ENCODE data around the gene RPS14.

GRCh38 chr5:150473673-150474358 is 24.3 kb upstream of the RPS14 start:
- TF ChIP-seq CTCF (IDR thresholded peaks at IDR 0.05) (no peak), POLR2AphosphoS5 (IDR thresholded peaks at IDR 0.05) (no peak), EP300 (IDR thresholded peaks at IDR 0.05) (no peak), POLR2A (IDR thresholded peaks at IDR 0.05) (no peak)
